ENCODE data around the gene MZB1. TPM values are rescaled to one million over a fixed set of nuclear protein-coding genes. Genes with fewer than 3 reads are reported as not detected.
A peak's percentile ranks its signal among the peaks of the same experiment; 100 is the strongest.

The MZB1 gene
- total and polyA plus RNA-seq, 5 donors from 2014 or later, result 0.39 to 2.2 (median 1.6) TPM

GRCh38 chr5:139426203-139426885 lies 36.6 kb upstream of the MZB1 start:
- DNase-seq, result no peak
- Mint-ChIP-seq H3K4me1 (peaks cover 18 to 36% (median 21%) of the 10 kb centered on the region in 4 donors), H3K36me3 (peaks cover 9% of the 10 kb centered on the region), H3K27me3 (no peaks in the 10 kb centered on the region), H3K4me3 (no peak overlapping the region), H3K9me3 (no peaks in the 10 kb centered on the region), H3K27ac (no peak overlapping the region)
- peaks cover 13% of the 10 kb centered on the region for H3K36me3 ChIP-seq (ENCODE audit: control insufficient read depth, insufficient read depth, low read length)
- H3K27ac ChIP-seq (ENCODE audit: insufficient read depth, low read length, poor library complexity, severe bottlenecking), result no peak overlapping the region
- no peak overlapping the region for H3K4me3 ChIP-seq (ENCODE audit: low read depth, low read length)
- H3K4me1 ChIP-seq (ENCODE audit: control insufficient read depth, insufficient read depth, low read length, poor library complexity, severe bottlenecking), result peaks cover 5% of the 10 kb centered on the region
- no peaks in the 10 kb centered on the region for H3K27me3 ChIP-seq (ENCODE audit: control insufficient read depth, insufficient read depth, low read length)
- no peaks in the 10 kb centered on the region for H3K9me3 ChIP-seq (ENCODE audit: control insufficient read depth in 2 of 2, low read length in 2 of 2)
- no peak for ATAC-seq (ENCODE audit: low read depth in 2 of 2)

GRCh38 chr5:139425497-139425896 lies 35.8 kb upstream of the MZB1 start:
- Histone ChIP-seq H3K36me3 (ENCODE audit: control insufficient read depth, insufficient read depth, low read length) (peaks cover 13% of the 10 kb centered on the region), H3K4me1 (ENCODE audit: control insufficient read depth, insufficient read depth, low read length, poor library complexity, severe bottlenecking) (peaks cover 5% of the 10 kb centered on the region), H3K27ac (ENCODE audit: insufficient read depth, low read length, poor library complexity, severe bottlenecking) (no peak overlapping the region), H3K4me3 (ENCODE audit: low read depth, low read length) (no peak overlapping the region), H3K27me3 (ENCODE audit: control insufficient read depth, insufficient read depth, low read length) (no peaks in the 10 kb centered on the region), H3K9me3 (ENCODE audit: control insufficient read depth in 2 of 2, low read length in 2 of 2) (no peaks in the 10 kb centered on the region)
- no peak for ATAC-seq (ENCODE audit: low read depth in 2 of 2)
- H3K9me3 Mint-ChIP-seq, result no peaks in the 10 kb centered on the region
- peaks cover 14 to 31% (median 17%) of the 10 kb centered on the region in 4 donors for H3K4me1 Mint-ChIP-seq
- H3K27me3 Mint-ChIP-seq, result no peaks in the 10 kb centered on the region
- DNase-seq, result no peak
- no peak overlapping the region for H3K4me3 Mint-ChIP-seq
- no peak overlapping the region for H3K27ac Mint-ChIP-seq
- peaks cover 9% of the 10 kb centered on the region for H3K36me3 Mint-ChIP-seq

- no peaks in the 10 kb centered on the region for H3K27me3 Mint-ChIP-seq
- no peak overlapping the region for H3K4me3 Mint-ChIP-seq
- Histone ChIP-seq H3K36me3 (ENCODE audit: control insufficient read depth, insufficient read depth, low read length) (peaks cover 16% of the 10 kb centered on the region), H3K4me1 (ENCODE audit: control insufficient read depth, insufficient read depth, low read length, poor library complexity, severe bottlenecking) (no peaks in the 10 kb centered on the region), H3K27me3 (ENCODE audit: control insufficient read depth, insufficient read depth, low read length) (no peaks in the 10 kb centered on the region), H3K9me3 (ENCODE audit: control insufficient read depth in 2 of 2, low read length in 2 of 2) (no peaks in the 10 kb centered on the region), H3K27ac (ENCODE audit: insufficient read depth, low read length, poor library complexity, severe bottlenecking) (no peak overlapping the region), H3K4me3 (ENCODE audit: low read depth, low read length) (no peak overlapping the region)
- peak overlapping the region; percentile 18 to 87 (median 63) for H3K27ac Mint-ChIP-seq
- H3K4me1 Mint-ChIP-seq, result peaks cover 6 to 14% (median 9%) of the 10 kb centered on the region in 4 donors
- H3K9me3 Mint-ChIP-seq, result no peaks in the 10 kb centered on the region
- H3K36me3 Mint-ChIP-seq, result peaks cover 27% of the 10 kb centered on the region
- DNase-seq (peak; percentile 46 to 89 (median 83)), ATAC-seq (ENCODE audit: low read depth in 2 of 2) (peak; percentile 90 to 95)
Observed at GRCh38 chr5:139422307-139422893, 32.7 kb upstream of the MZB1 start.

- DNase-seq (no peak), ATAC-seq (ENCODE audit: low read depth in 2 of 2) (no peak)
- H3K4me1 Mint-ChIP-seq, result peaks cover 13 to 33% (median 28%) of the 10 kb centered on the region in 4 donors
- H3K27me3 Mint-ChIP-seq, result no peaks in the 10 kb centered on the region
- no peak overlapping the region for H3K4me3 Mint-ChIP-seq
- peak overlapping the region in 1 of 3 donors; percentile 38 for H3K27ac Mint-ChIP-seq
- Histone ChIP-seq H3K36me3 (ENCODE audit: control insufficient read depth, insufficient read depth, low read length) (peaks cover 15% of the 10 kb centered on the region), H3K4me1 (ENCODE audit: control insufficient read depth, insufficient read depth, low read length, poor library complexity, severe bottlenecking) (peaks cover 20% of the 10 kb centered on the region), H3K9me3 (ENCODE audit: control insufficient read depth in 2 of 2, low read length in 2 of 2) (no peaks in the 10 kb centered on the region), H3K27ac (ENCODE audit: insufficient read depth, low read length, poor library complexity, severe bottlenecking) (no peak overlapping the region), H3K27me3 (ENCODE audit: control insufficient read depth, insufficient read depth, low read length) (no peaks in the 10 kb centered on the region), H3K4me3 (ENCODE audit: low read depth, low read length) (no peak overlapping the region)
- peaks cover 27% of the 10 kb centered on the region for H3K36me3 Mint-ChIP-seq
- H3K9me3 Mint-ChIP-seq, result no peaks in the 10 kb centered on the region
Observed at GRCh38 chr5:139419226-139420192, 29.8 kb upstream of the MZB1 start.

GRCh38 chr5:139418793-139419192 lies 29.1 kb upstream of the MZB1 start:
- H3K9me3 ChIP-seq (ENCODE audit: control insufficient read depth in 2 of 2, low read length in 2 of 2), result no peaks in the 10 kb centered on the region
- peaks cover 27% of the 10 kb centered on the region for H3K4me1 ChIP-seq (ENCODE audit: control insufficient read depth, insufficient read depth, low read length, poor library complexity, severe bottlenecking)
- peaks cover 24% of the 10 kb centered on the region for H3K36me3 Mint-ChIP-seq
- no peak for ATAC-seq (ENCODE audit: low read depth in 2 of 2)
- H3K4me1 Mint-ChIP-seq, result peaks cover 18 to 38% (median 33%) of the 10 kb centered on the region in 4 donors
- no peaks in the 10 kb centered on the region for H3K9me3 Mint-ChIP-seq
- H3K27me3 Mint-ChIP-seq, result no peaks in the 10 kb centered on the region
- no peak overlapping the region for H3K27ac Mint-ChIP-seq
- no peak overlapping the region for H3K4me3 ChIP-seq (ENCODE audit: low read depth, low read length)
- H3K27ac ChIP-seq (ENCODE audit: insufficient read depth, low read length, poor library complexity, severe bottlenecking), result no peak overlapping the region
- no peak for DNase-seq
- no peak overlapping the region for H3K4me3 Mint-ChIP-seq
- H3K27me3 ChIP-seq (ENCODE audit: control insufficient read depth, insufficient read depth, low read length), result no peaks in the 10 kb centered on the region
- H3K36me3 ChIP-seq (ENCODE audit: control insufficient read depth, insufficient read depth, low read length), result peaks cover 8% of the 10 kb centered on the region

GRCh38 chr5:139417214-139417613 lies 27.5 kb upstream of the MZB1 start:
- Mint-ChIP-seq H3K4me1 (peaks cover 25 to 38% (median 33%) of the 10 kb centered on the region in 4 donors), H3K9me3 (no peaks in the 10 kb centered on the region), H3K27ac (no peak overlapping the region), H3K27me3 (no peaks in the 10 kb centered on the region), H3K4me3 (no peak overlapping the region), H3K36me3 (peaks cover 20% of the 10 kb centered on the region)
- H3K4me1 ChIP-seq (ENCODE audit: control insufficient read depth, insufficient read depth, low read length, poor library complexity, severe bottlenecking), result peaks cover 30% of the 10 kb centered on the region
- H3K27me3 ChIP-seq (ENCODE audit: control insufficient read depth, insufficient read depth, low read length), result no peaks in the 10 kb centered on the region
- H3K4me3 ChIP-seq (ENCODE audit: low read depth, low read length), result no peak overlapping the region
- no peak for DNase-seq
- no peaks in the 10 kb centered on the region for H3K9me3 ChIP-seq (ENCODE audit: control insufficient read depth in 2 of 2, low read length in 2 of 2)
- H3K27ac ChIP-seq (ENCODE audit: insufficient read depth, low read length, poor library complexity, severe bottlenecking), result no peak overlapping the region
- peaks cover 7% of the 10 kb centered on the region for H3K36me3 ChIP-seq (ENCODE audit: control insufficient read depth, insufficient read depth, low read length)
- no peak for ATAC-seq (ENCODE audit: low read depth in 2 of 2)

- Mint-ChIP-seq H3K27me3 (no peaks in the 10 kb centered on the region), H3K36me3 (peaks cover 18% of the 10 kb centered on the region), H3K9me3 (no peaks in the 10 kb centered on the region), H3K4me3 (peak overlapping the region in 1 of 4 donors; percentile 11), H3K4me1 (peaks cover 22 to 36% (median 32%) of the 10 kb centered on the region in 4 donors), H3K27ac (no peak overlapping the region)
- Histone ChIP-seq H3K4me1 (ENCODE audit: control insufficient read depth, insufficient read depth, low read length, poor library complexity, severe bottlenecking) (peaks cover 30% of the 10 kb centered on the region), H3K4me3 (ENCODE audit: low read depth, low read length) (no peak overlapping the region), H3K36me3 (ENCODE audit: control insufficient read depth, insufficient read depth, low read length) (peaks cover 7% of the 10 kb centered on the region), H3K27me3 (ENCODE audit: control insufficient read depth, insufficient read depth, low read length) (no peaks in the 10 kb centered on the region), H3K27ac (ENCODE audit: insufficient read depth, low read length, poor library complexity, severe bottlenecking) (no peak overlapping the region), H3K9me3 (ENCODE audit: control insufficient read depth in 2 of 2, low read length in 2 of 2) (no peaks in the 10 kb centered on the region)
- no peak for DNase-seq
- ATAC-seq (ENCODE audit: low read depth in 2 of 2), result no peak
Observed at GRCh38 chr5:139416651-139417050, 26.9 kb upstream of the MZB1 start.

All from CD4-positive, CD25-positive, alpha-beta regulatory T cell (primary cell).